ENCODE data around the gene IGSF3. TPM values are rescaled to one million over a fixed set of nuclear protein-coding genes. Genes with fewer than 3 reads are reported as not detected.
"Not testable (repeated sequence)": the region's sequence is repeated elsewhere in the genome, so short reads cannot be mapped to it uniquely, and the experiment has no call there.

The IGSF3 gene
- total and polyA plus RNA-seq, 2 of the 13 experiments (the other 11 are each of a cell fraction or from before 2014, with no cell fraction given), result 0.11 to 0.16 TPM

DNA sequence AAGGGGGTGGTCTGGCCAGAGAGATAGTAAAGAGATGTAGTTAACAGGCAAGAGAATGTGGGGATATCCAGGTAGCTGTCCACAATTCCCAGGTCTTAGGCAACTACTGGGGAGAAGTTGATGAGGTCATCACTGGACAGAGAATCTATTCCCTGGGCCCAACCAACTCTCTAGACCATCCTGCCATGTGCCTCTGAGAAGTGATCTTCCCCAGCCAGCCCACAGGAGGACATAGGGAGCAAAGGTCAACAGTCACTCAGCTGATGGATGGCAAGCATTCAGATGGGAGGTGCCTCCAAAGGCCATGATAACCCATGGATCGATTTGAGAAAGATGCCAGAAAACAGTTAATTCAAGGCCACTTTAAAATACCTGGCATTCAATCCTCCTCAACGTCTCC lies 36.0 kb downstream of the IGSF3 start:
- H4K20me1 ChIP-seq (ENCODE audit: insufficient read depth, low read length); H3K79me2 ChIP-seq (ENCODE audit: insufficient read depth, low read length); H3K4me3 ChIP-seq (replicated peaks in 1 of 3; ENCODE audit: insufficient read depth in 1 of 3, low read depth in 2 of 3, low read length in 3 of 3); H3K36me3 ChIP-seq (replicated peaks in 1 of 2; ENCODE audit: control insufficient read depth in 1 of 2, insufficient read depth in 2 of 2, low read length in 2 of 2); H3K9me3 ChIP-seq (ENCODE audit: low read length); ATAC-seq; BruUV-seq (replicated peaks); H3K4me1 ChIP-seq (ENCODE audit: insufficient read depth, low read length); H3K27me3 ChIP-seq (ENCODE audit: control insufficient read depth in 1 of 2, insufficient read depth in 2 of 2, low read length in 2 of 2); CTCF ChIA-PET (ENCODE audit: low intra/inter-chr PET ratio, low total read pairs); POLR2A ChIA-PET; DNase-seq (ENCODE audit: low spot score); intact Hi-C loops (cut with micrococcal nuclease; ENCODE audit: unreplicated experiment); in situ Hi-C loops (cut with HindIII; ENCODE audit: extremely low pct_ligation_motif_present, low pct_unique_long_range_greater_than_20kb); FAIRE-seq; H3K4me2 ChIP-seq (ENCODE audit: low read depth, low read length); H3K27ac ChIP-seq (ENCODE audit: extremely low read length, insufficient read depth, low read length); H3K9ac ChIP-seq (ENCODE audit: insufficient read depth, low read depth, low read length); H2AFZ ChIP-seq (ENCODE audit: low read length); TF ChIP-seq ATF7 (CRISPR knock-in tag; IDR thresholded peaks at IDR 0.05): not testable (repeated sequence)
- WGBS (ENCODE audit: low lambda C conversion rate), result 19% methylated on average over 2 of the region's 2 CpGs
- peak; percentile 72 for TF ChIP-seq ATF7 (IDR thresholded peaks at IDR 0.05)
- TF ChIP-seq HNF4A (CRISPR knock-in tag; IDR thresholded peaks at IDR 0.05), result peak; percentile 37; the same call in 1 of the 2 replicates
- 0 out of 2 replicates have a peak, but pooled peaks have one; percentile 34 for TF ChIP-seq ZNF644 (CRISPR knock-in tag; IDR thresholded peaks at IDR 0.05; ENCODE audit: low read depth)
- TF ChIP-seq, protein P1, sequence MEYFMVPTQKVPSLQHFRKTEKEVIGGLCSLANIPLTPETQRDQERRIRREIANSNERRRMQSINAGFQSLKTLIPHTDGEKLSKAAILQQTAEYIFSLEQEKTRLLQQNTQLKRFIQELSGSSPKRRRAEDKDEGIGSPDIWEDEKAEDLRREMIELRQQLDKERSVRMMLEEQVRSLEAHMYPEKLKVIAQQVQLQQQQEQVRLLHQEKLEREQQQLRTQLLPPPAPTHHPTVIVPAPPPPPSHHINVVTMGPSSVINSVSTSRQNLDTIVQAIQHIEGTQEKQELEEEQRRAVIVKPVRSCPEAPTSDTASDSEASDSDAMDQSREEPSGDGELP (IDR thresholded peaks at IDR 0.05; ENCODE audit: borderline replicate concordance, low read depth), result peak; percentile 56; the same call in 1 of the 2 replicates

DNA sequence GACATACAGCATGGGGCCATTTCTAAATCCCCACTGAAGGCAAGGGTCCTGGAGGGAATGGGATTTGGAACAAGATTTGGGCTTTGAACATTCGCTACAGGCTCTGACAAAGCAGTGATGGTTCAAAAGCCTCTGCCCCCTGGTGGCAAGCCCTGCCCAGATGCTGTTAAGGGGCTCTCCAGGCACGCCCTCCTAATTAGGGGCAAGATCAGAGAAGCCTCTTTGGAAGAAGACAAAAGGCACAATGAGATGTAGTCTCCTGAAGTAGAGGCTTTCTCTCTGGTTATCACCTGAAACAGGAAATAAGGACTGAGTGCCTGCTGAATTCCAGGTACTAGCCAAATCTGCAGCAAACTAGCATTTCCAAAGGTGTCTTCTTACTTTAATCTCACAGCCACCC lies 37.5 kb downstream of the IGSF3 start:
- POLR2A ChIA-PET; BruUV-seq (replicated peaks); H3K9me3 ChIP-seq (ENCODE audit: low read length); in situ Hi-C loops (cut with HindIII; ENCODE audit: extremely low pct_ligation_motif_present, low pct_unique_long_range_greater_than_20kb); CTCF ChIA-PET (ENCODE audit: low intra/inter-chr PET ratio, low total read pairs); H3K9ac ChIP-seq (ENCODE audit: insufficient read depth, low read depth, low read length); H3K4me2 ChIP-seq (ENCODE audit: low read depth, low read length); H3K79me2 ChIP-seq (ENCODE audit: insufficient read depth, low read length); intact Hi-C loops (cut with micrococcal nuclease; ENCODE audit: unreplicated experiment); ATAC-seq; H3K27me3 ChIP-seq (ENCODE audit: control insufficient read depth in 1 of 2, insufficient read depth in 2 of 2, low read length in 2 of 2); H3K27ac ChIP-seq (ENCODE audit: extremely low read length, insufficient read depth, low read length); H3K4me3 ChIP-seq (replicated peaks in 1 of 3; ENCODE audit: insufficient read depth in 1 of 3, low read depth in 2 of 3, low read length in 3 of 3); H3K36me3 ChIP-seq (replicated peaks in 1 of 2; ENCODE audit: control insufficient read depth in 1 of 2, insufficient read depth in 2 of 2, low read length in 2 of 2); H3K4me1 ChIP-seq (ENCODE audit: insufficient read depth, low read length); FAIRE-seq; H4K20me1 ChIP-seq (ENCODE audit: insufficient read depth, low read length); DNase-seq (ENCODE audit: low spot score); H2AFZ ChIP-seq (ENCODE audit: low read length): not testable (repeated sequence)
- WGBS (ENCODE audit: low lambda C conversion rate), result 58% methylated on average over 2 of the region's 2 CpGs

DNA sequence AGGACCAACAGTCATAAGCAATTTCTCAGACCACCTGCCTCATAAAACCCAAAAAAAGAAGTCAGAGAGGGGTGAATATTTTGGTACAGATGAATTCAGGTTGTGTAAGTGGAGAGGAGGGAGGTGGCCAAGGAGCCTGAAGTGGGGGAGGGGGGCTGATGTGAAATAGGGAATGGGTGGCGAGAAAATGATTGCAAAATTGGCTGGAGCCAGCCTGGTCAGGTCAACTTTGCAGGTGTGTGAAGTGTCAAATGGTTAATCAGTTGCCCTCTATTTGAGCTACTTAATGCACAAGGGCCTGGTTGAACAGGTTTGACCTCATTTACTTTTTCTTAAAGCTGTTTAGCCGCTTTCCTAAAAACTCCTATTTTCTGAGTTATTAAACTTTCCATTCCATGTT lies 38.1 kb downstream of the IGSF3 start:
- DNase-seq (ENCODE audit: low spot score); H2AFZ ChIP-seq (ENCODE audit: low read length); H3K27me3 ChIP-seq (ENCODE audit: control insufficient read depth in 1 of 2, insufficient read depth in 2 of 2, low read length in 2 of 2); intact Hi-C loops (cut with micrococcal nuclease; ENCODE audit: unreplicated experiment); H3K36me3 ChIP-seq (replicated peaks in 1 of 2; ENCODE audit: control insufficient read depth in 1 of 2, insufficient read depth in 2 of 2, low read length in 2 of 2); BruUV-seq (replicated peaks); in situ Hi-C loops (cut with HindIII; ENCODE audit: extremely low pct_ligation_motif_present, low pct_unique_long_range_greater_than_20kb); H3K9me3 ChIP-seq (ENCODE audit: low read length); POLR2A ChIA-PET; FAIRE-seq; CTCF ChIA-PET (ENCODE audit: low intra/inter-chr PET ratio, low total read pairs); H3K9ac ChIP-seq (ENCODE audit: insufficient read depth, low read depth, low read length); H4K20me1 ChIP-seq (ENCODE audit: insufficient read depth, low read length); ATAC-seq; H3K27ac ChIP-seq (ENCODE audit: extremely low read length, insufficient read depth, low read length); H3K79me2 ChIP-seq (ENCODE audit: insufficient read depth, low read length); H3K4me2 ChIP-seq (ENCODE audit: low read depth, low read length); H3K4me3 ChIP-seq (replicated peaks in 1 of 3; ENCODE audit: insufficient read depth in 1 of 3, low read depth in 2 of 3, low read length in 3 of 3): not testable (repeated sequence)
- 60% methylated on average over 2 of the region's 2 CpGs for WGBS (ENCODE audit: low lambda C conversion rate)
- peaks cover 10% of the 10 kb centered on the region for H3K4me1 ChIP-seq (ENCODE audit: insufficient read depth, low read length)
